IPS-18c (cell line): ENCODE data around the gene ACOD1.
"Not testable (repeated sequence)": the region's sequence is repeated elsewhere in the genome, so short reads cannot be mapped to it uniquely, and the experiment has no call there.

Experiments
- H3K4me3 ChIP-seq: 2 replicates; pipeline ENCODE4 v1.7.0; 2013; ENCODE audit warnings: low read depth, mild to moderate bottlenecking, low read length, moderate library complexity; ENCODE audit not compliant: insufficient read depth
- H3K9me3 ChIP-seq: one replicate; pipeline ENCODE4 v1.6.1; 2013; ENCODE audit warnings: mild to moderate bottlenecking, low read length, moderate library complexity; ENCODE audit not compliant: control insufficient read depth, insufficient read depth

ACOD1 gene

DNA sequence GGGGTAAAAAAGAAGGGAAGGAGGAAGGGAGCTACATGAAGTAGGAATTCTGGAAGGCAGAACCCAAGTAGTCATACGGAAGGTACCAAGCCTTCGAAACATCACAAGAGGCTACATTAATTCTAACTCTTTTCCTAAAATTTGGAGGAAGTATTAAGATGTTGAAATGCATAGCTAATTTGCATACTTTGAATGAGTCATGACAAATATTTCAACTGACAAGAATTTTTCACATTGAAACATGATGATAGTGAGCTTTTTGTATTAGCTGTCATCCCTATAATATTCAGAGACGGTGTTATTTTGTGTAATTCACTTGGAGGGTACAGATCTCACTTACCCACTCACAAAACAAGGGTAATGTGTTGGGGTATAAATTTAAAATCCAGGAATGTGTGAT, 9.1 kb upstream of the ACOD1 start:
- H3K9me3 ChIP-seq: peaks cover 4% of the 10 kb centered on the region
- H3K4me3 ChIP-seq: no peak overlapping the region

DNA sequence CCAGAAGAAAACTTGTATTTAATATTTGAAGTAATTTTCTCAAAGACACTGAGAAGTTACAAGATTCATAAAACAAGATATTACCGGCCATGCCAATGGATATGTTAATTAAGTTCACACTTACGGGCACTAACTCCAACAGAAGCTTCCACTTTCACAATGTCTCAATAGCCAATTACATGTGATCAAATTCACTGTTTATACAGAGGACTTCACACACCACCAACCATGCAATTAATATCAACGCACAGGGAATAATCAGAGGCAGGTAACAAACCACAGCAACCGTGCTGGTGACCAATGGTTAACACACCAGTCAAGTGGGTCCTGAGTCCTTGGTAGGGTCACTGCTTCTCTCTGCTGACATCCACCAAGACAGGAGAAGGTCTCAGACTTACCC, 5.9 kb upstream of the ACOD1 start:
- no peaks in the 10 kb centered on the region for H3K9me3 ChIP-seq
- H3K4me3 ChIP-seq: no peak overlapping the region

DNA sequence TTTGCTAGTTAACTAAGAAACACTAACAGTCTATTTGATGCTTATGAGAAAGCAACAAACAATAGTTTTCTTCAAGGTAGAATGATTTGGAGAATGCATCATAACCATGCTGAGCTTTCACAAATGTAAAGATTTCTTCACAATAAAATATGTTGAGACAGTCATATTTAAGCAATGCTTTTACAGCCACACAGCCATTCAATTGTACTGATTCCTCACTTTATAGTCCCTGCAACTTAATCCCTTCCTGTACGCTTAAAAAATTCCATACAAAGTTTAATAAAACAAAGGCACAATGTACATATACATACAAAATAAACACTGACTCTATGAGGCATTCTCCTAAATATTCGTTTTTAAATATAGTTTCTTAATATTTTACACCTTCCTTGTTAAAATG, 4.7 kb upstream of the ACOD1 start:
- Histone ChIP-seq H3K4me3 (no peak overlapping the region), H3K9me3 (no peaks in the 10 kb centered on the region)

DNA sequence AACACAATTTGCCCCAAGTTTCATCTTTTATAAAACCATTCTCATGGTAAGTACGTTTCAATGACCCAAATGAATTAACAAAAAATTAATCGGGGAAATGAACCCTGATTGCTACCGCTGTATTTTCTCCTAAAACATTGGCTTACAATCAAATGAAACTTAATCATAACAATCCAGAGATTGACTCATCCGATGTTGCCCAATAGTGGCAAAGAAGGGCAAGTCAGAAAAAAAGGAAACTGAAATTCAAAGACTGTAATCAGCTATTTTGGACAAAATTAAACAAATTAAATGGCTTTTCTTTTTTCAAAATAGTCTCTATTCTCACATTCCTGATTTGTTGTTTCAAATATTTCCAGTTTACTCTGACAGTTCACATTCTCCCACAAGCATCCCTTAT, 3.9 kb upstream of the ACOD1 start:
- Histone ChIP-seq H3K9me3 (no peaks in the 10 kb centered on the region), H3K4me3 (no peak overlapping the region)

DNA sequence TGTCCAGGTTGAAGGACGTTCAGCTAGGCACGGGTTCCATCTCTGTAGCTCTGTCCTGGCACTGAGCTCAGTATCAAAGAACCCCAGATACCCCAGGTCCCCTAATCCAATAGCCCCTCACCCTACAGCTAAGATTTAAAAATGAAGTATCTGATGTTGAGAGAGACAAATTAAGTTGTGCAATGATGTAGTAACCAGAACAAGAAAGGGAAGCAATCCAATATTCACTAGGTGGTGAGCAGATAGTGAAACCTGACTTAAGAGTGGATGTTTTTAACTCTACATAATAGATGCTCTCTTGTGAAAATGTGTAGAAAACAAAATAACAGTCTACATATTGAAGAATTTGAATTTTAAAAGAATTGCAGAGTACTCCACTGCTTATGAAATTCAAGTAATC, 1.8 kb downstream of the ACOD1 start:
- no peaks in the 10 kb centered on the region for H3K9me3 ChIP-seq
- H3K4me3 ChIP-seq: no peak overlapping the region

DNA sequence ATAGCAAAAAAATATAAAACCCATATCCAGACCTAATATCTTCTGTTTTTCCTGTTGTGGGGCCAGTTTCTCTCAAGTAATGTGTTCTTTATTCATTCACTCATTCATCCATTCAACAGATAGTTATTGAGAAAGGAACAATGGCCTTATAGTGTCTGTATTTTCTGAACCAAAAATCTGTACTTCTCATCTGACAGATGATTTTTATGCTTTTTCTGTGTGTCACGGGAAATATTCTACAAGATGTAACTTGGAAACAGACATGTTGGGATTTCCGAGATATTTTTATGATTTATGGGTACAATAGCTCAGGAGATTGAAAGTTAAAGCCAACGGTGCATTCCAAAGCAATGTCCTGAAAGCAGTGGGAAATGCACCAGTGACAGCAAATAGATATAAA, 5.7 kb downstream of the ACOD1 start:
- Histone ChIP-seq H3K9me3 (peaks cover 3% of the 10 kb centered on the region), H3K4me3 (no peak overlapping the region)

DNA sequence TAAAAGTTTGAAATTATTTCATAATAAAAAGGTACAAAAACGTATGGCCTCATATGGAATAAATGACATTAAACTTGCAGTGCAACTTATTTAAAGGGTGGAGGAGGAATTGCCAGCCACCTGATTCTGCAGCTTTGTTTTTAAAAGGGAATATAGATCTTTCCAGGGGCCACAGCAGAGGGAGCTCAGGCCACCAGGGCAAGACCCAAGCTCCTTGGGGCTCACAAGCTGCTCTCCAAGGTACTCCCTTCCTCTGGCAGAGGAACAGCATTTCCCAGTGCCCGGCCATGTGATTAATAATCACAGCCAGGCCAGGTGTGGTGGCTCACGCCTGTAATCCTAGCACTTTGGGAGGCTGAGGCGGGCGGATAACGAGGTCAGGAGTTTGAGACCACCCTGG, 6.2 kb downstream of the ACOD1 start:
- H3K9me3 ChIP-seq: peaks cover 7% of the 10 kb centered on the region
- H3K4me3 ChIP-seq: no peak overlapping the region

DNA sequence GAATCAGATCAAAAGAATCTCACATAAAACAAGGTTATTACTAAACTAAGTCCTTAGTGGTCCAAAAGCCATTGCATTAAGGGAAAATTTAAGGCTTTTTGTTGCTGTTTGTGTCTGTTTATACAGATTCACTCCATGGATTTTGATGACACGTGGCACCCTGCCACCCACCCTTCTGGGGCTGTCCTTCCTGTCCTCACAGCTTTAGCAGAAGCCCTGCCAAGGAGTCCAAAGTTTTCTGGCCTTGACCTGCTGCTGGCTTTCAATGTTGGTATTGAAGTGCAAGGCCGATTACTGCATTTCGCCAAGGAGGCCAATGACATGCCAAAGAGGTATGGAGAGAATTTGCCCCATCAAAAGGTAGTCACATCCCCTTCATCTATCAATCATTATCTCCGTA, 6.9 kb downstream of the ACOD1 start:
- Histone ChIP-seq H3K9me3 (peaks cover 10% of the 10 kb centered on the region), H3K4me3 (no peak overlapping the region)

DNA sequence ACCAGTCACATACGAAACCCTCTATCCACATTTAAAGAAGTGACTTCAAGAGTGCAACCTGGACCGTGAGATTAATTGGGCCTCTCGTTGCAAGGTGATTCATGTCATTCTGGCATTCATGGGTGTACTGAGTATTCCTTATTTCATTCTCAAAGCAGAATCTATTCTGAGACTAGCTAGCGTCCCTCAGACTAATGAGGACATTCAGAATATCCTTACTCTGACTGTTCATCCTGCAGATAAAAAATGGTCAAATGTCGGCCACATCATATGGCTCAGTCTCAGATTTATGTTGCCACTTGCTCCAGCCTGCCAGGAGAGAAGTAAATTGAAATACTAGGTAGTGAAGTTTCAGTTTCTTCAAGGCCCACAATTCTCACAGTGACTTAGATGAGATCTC, 7.3 kb downstream of the ACOD1 start:
- no peak overlapping the region for H3K4me3 ChIP-seq
- peaks cover 10% of the 10 kb centered on the region for H3K9me3 ChIP-seq

DNA sequence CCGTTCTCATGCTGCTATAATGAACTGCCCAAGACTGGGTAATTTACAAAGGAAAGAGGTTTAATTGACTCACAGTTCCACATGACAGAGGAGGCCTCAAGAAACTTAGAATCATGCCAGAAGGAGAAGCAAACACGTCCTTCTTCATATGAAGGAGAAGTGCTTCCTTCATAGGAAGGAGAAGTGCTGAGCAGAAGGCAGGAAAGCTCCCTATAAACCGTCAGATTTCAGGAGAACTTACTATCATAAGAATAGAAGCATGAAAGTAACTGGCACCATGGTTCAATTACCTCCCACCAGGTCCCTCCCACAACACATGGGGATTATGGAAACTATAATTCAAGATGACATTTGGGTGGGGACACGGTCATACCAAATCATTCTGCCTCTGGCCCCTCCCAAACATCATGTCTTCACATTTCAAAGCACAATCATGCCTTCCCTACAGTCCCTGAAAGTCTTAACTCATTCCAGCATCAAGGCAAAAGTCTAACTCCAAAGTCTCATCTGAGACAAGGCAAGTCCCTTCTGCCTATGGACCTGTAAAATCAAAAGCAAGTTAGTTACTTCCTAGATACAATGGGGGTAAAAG, 10.6 kb downstream of the ACOD1 start:
- Histone ChIP-seq H3K9me3 (peaks cover 10% of the 10 kb centered on the region), H3K4me3 (no peak overlapping the region)

DNA sequence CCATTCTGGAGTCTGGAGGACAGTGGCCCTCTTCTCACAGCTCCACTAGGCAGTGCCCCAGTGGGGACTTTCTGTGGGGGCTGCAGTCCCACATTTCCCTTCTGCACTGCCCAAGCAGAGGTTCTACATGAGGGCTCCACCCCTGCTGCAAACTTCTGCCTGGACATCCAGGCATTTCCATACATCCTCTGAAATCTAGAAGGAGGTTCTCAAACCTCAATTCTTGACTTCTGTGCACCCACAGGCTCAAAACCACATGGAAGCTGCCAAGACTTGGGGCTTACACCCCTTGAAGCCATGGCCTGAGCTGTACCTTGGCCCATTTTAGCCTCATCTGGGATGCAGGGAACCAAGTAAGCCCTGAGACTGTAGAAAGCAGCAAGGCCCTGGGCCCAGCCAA, 11.4 kb downstream of the ACOD1 start:
- not testable (repeated sequence) for H3K4me3 ChIP-seq

DNA sequence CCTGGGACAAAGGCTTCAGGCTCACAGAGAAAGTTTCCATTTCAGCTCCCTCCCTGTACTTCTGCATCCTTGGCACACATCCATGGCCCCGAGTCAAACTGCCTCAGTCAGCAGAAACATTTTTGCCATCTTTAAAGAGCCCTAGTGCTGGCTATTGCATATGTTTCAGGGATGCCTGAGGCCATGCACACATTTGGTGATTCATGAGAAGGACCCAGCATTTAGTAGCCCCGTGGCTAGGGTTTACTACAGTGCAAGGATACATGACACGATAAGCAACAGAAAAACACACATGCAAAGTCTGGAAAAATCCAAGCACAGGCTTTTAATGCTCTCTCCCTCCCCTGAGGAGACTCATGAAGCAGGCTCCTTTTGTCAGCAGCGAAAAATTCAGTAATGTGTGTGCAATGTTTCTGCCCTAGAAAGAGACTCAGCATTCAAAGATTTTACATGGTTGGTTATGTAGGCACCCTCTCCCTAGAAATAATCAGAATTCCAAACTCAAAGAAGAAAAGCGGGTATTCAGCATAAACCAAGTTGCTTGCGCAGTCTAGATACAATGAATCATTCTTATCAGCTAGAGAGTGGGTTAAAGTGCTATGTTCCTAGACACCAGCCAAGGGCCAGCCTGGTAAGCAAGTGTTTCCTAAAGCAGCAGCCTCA, 17.6 kb downstream of the ACOD1 start:
- no peak overlapping the region for H3K4me3 ChIP-seq
- H3K9me3 ChIP-seq: no peaks in the 10 kb centered on the region

More for the DNA sequence above, 11.4 kb downstream of the ACOD1 start:
- not testable (repeated sequence) for H3K9me3 ChIP-seq

DNA sequence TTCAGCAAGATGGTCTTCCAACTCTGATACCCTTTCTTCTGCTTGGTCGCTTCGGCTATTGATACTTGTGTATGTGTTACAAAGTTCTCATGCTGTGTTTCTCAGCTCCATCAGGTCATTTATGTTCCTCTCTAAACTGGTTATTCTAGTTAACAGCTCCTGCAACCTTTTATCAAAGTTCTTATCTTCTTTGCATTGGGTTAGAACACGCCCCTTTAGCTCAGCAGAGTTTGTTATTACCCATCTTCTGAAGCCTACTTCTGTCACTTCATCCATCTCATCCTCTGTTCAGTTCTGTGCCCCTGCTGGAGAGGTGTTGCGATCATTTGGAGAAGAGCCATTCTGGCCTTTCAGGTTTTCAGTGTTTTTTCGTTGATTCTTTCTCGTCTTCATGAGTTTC, 18.7 kb downstream of the ACOD1 start:
- no peaks in the 10 kb centered on the region for H3K9me3 ChIP-seq
- no peak overlapping the region for H3K4me3 ChIP-seq

DNA sequence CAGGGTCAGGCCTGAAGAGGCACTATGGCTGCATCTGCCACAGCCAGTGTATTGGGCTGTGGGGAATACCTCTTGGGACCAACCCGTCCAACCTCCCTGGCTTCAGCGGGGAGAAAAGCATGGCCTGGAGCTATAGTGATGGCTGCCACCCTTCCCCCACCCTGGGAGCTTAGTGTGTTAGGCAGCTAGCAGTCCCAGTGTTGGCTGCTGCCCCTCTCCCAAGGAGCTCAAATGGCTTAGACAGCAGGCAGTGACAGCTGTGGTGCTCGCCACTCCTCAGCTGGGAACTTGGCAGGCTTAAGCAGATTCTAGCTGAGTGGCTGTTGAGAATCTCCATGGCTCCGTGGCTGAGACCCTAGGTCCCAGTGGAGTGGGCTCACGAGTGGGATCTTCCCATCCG, 19.7 kb downstream of the ACOD1 start:
- no peaks in the 10 kb centered on the region for H3K9me3 ChIP-seq
- no peak overlapping the region for H3K4me3 ChIP-seq

DNA sequence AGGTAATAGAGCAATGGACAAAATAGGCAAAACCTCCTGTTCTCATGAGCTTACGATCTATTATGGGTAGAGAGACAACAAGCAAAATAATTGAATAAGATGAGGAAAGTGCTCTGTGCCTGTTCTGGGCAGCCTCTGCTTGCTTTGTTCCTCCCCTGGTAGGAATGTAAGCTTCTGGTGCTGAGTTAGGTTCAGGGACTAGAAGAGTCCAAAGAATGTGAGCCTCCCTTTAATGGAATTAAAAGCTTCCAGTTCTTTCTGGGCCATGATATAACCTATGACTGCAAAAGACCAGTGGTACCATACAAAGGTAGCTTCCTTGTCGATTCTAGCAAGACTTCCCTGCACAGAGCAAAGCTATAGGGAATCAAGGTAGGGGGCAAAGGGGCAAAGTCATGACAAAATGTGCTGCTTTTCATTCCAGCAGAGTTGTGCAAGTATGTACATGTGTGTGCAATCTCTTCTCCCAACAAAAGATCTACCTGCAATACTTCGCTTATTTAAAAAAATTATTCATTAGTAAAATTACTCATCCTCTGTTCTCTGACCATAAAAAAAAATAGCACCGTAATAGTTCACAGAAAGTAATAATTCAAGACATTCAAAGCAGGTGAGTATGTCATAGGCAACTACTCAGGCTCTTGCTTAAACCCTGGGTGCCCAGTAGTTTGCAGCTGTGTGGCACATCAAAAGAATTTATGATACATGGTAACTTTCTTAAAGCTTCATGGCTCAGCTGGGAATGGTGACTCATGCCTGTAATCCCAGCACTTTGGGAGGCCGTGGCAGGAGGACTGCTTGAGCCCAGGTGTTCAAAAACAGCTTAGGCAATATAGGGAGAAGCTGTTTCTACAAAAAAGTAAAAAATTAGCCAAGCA, 21.4 kb downstream of the ACOD1 start:
- Histone ChIP-seq H3K4me3 (no peak overlapping the region), H3K9me3 (no peaks in the 10 kb centered on the region)

DNA sequence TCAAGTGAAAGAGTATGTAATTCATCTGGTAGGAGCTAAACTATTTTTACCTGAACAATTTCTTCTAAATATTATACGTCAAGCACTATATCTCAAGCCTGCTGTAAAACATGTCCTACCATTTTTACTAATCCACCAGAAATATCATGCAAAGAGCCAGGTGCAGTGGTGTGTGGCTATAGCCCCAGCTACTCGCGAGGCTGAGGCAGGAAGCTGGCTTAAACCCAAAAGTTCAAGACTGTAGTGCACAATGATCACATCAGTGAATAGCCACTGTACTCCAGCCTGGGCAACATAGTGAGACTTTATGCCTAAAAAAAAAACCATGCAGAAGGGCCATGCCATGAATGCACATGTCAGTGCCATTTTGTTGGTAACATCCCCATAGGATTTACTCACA, 22.9 kb downstream of the ACOD1 start:
- H3K4me3 ChIP-seq: no peak overlapping the region

DNA sequence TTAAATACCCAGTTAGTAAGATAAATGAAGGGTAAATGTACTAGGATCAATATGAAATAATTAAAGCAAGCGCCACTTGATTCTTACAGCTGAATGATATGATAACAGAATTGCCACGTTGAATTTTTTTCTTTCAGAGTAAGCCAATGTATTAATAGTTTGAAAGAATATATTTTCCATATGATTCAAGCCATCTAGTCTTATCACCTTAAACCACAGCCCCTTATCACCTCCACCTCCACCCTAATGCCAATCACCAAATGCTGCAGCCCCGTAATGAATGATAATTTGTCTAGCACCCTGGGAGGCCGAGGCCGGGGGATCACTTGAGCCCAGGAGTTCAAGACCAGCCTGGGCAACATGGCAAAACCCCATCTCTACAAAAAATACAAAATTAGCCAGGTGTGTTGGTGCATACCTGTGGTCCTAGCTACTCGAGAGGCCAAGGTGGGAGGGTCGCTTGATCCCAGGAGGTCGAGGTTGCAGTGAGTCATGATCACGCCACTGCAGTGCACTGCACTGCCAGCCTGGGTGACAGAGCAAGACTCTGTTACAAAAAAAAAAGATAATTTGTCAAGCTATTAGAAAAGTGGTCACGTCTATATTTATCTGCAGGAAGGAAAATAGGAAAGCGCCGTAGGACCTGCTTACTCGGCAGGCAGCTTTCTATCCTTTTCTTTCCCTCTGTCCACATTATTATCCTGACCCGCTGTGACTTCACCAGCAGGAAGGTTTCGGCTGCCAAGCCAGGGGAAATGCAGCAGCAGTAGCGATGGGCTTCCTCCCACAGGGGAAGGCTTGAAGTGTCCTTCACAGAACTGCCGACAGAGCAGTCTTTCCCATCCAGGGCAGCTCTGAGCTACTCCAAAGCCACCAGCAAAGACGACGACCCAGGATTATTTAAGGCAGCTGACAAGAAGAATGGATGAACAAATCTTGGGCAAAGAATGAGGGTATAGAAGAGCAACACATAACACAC, 23.8 kb downstream of the ACOD1 start:
- Histone ChIP-seq H3K9me3 (no peaks in the 10 kb centered on the region), H3K4me3 (no peak overlapping the region)

More for the DNA sequence above, 22.9 kb downstream of the ACOD1 start:
- no peaks in the 10 kb centered on the region for H3K9me3 ChIP-seq
